HepG2 (cell line): Measurements from ENCODE around the gene AGBL3. TPM values are rescaled to one million over a fixed set of nuclear protein-coding genes. Genes with fewer than 3 reads are reported as not detected.

Experiments used
- ERF ChIP-seq: IDR thresholded peaks from 2 replicates; pipeline ENCODE4 v1.6.1; 2018; ENCODE audit warnings: missing biosample characterization, missing genetic modification reagents
- EZH2 ChIP-seq: conservative IDR thresholded peaks from 2 replicates; pipeline ENCODE4 v1.6.1; 2012; ENCODE audit warnings: mild to moderate bottlenecking, low read depth, low read length, moderate library complexity
- KLF13 ChIP-seq: sonication (generic); formaldehyde crosslinking; IDR thresholded peaks from 2 replicates; pipeline ENCODE4 v1.4.0; 2020; ENCODE audit warnings: mild to moderate bottlenecking, missing genetic modification reagents
- MTA1 ChIP-seq: sonication (generic); formaldehyde crosslinking; IDR thresholded peaks from 2 replicates; pipeline ENCODE4 v1.4.0; 2020; ENCODE audit warnings: missing genetic modification reagents, mild to moderate bottlenecking, borderline replicate concordance
- NFE2L2 ChIP-seq: fragments of 150-350 bp; IDR thresholded peaks from 2 replicates; pipeline ENCODE4 v1.6.1; 2014; ENCODE audit warnings: low read length
- SP2 ChIP-seq: sonication (generic); formaldehyde crosslinking; IDR thresholded peaks from 2 replicates; pipeline ENCODE4 v1.5.1; 2020; ENCODE audit warnings: mild to moderate bottlenecking, missing genetic modification reagents
- THYN1 ChIP-seq: sonication (generic); formaldehyde crosslinking; IDR thresholded peaks from 2 replicates; pipeline ENCODE4 v1.8.1; 2023; ENCODE audit warnings: low read depth, mild to moderate bottlenecking, moderate library complexity, missing genetic modification reagents, borderline replicate concordance
- TMF1 ChIP-seq: sonication (generic); formaldehyde crosslinking; IDR thresholded peaks from 2 replicates; pipeline ENCODE4 v1.8.1; 2022; ENCODE audit warnings: low read depth, missing genetic modification reagents
- ZBTB8A ChIP-seq: sonication (generic); formaldehyde crosslinking; IDR thresholded peaks from 2 replicates; pipeline ENCODE4 v1.4.0; 2020; ENCODE audit warnings: mild to moderate bottlenecking, low read depth, missing genetic modification reagents, borderline replicate concordance
- ZEB1 ChIP-seq: IDR thresholded peaks from 2 replicates; pipeline ENCODE4 v1.6.1; 2012; ENCODE audit warnings: mild to moderate bottlenecking, low read depth, inconsistent platforms; ENCODE audit not compliant: insufficient replicate concordance
- ZNF256 ChIP-seq: sonication (generic); formaldehyde crosslinking; conservative IDR thresholded peaks from 2 replicates; pipeline ENCODE4 v1.4.0; 2020; ENCODE audit warnings: missing genetic modification reagents
- ZNF296 ChIP-seq: sonication (generic); formaldehyde crosslinking; conservative IDR thresholded peaks from 2 replicates; pipeline ENCODE4 v1.5.0; 2020; ENCODE audit warnings: mild to moderate bottlenecking, missing genetic modification reagents
- ZNF350 ChIP-seq: sonication (generic); formaldehyde crosslinking; IDR thresholded peaks from 2 replicates; pipeline ENCODE4 v1.4.0; 2020; ENCODE audit warnings: mild to moderate bottlenecking, low read depth, missing genetic modification reagents, borderline replicate concordance
- ZNF446 ChIP-seq: sonication (generic); formaldehyde crosslinking; IDR thresholded peaks from 2 replicates; pipeline ENCODE4 v1.5.0; 2020; ENCODE audit warnings: mild to moderate bottlenecking, missing genetic modification reagents
- ZNF724P ChIP-seq: sonication (generic); formaldehyde crosslinking; IDR thresholded peaks from 2 replicates; pipeline ENCODE4 v1.8.0; 2022; ENCODE audit warnings: missing genetic modification reagents, borderline replicate concordance
- ZNF816 ChIP-seq: sonication (generic); formaldehyde crosslinking; IDR thresholded peaks from 2 replicates; pipeline ENCODE4 v1.8.0; 2022; ENCODE audit warnings: missing genetic modification reagents, mild to moderate bottlenecking, borderline replicate concordance
- polyA plus RNA-seq, 8 experiments: library from polyadenylated mRNA; depleted of rRNA in 3 of 8; stranded (reverse) in 7 of 8; unstranded in 1 of 8; fragments of >200 nt; fragmentation: Illumina TruSeq in 4 of 8; extraction: Trizol in 4 of 8; gene quantifications; 2 replicates each; pipeline versions ENCODE4 v1.2.1 to v1.2.3, GENCODE V29; 2011 to 2016; ENCODE audit warnings: low read depth in 4 of 8, missing spikeins in 1 of 8, mixed read lengths in 1 of 8; ENCODE audit not compliant: insufficient read depth in 1 of 8
- total RNA-seq, 5 experiments: library from RNA; depleted of rRNA; stranded (reverse); fragments of >200 nt; fragmentation: Illumina TruSeq; extraction: Trizol; gene quantifications; 2 replicates each; pipeline ENCODE4 v1.2.3, GENCODE V29; 2016; ENCODE audit warnings: low read depth in 1 of 5
- TF ChIP-seq, protein P1 (sequence below): fragments of 450-650 bp; IDR thresholded peaks from 2 replicates; pipeline ENCODE4 v1.6.1; 2017
- TF ChIP-seq, protein P2 (sequence below): sonication (generic); formaldehyde crosslinking; IDR thresholded peaks from 2 replicates; pipeline ENCODE4 v1.4.0; 2020; ENCODE audit warnings: missing genetic modification reagents; ENCODE audit errors: not compliant biosample characterization
- TF ChIP-seq, protein P3 (sequence below): sonication (generic); formaldehyde crosslinking; IDR thresholded peaks from 2 replicates; pipeline ENCODE4 v1.4.0; 2020; ENCODE audit warnings: missing genetic modification reagents
- TF ChIP-seq, protein P4 (sequence below): sonication (generic); formaldehyde crosslinking; IDR thresholded peaks from 2 replicates; pipeline ENCODE4 v1.4.0; 2020; ENCODE audit warnings: low read depth, mild to moderate bottlenecking, missing genetic modification reagents
- TF ChIP-seq, protein P5 (sequence below): sonication (generic); IDR thresholded peaks from 2 replicates; pipeline ENCODE4 v1.6.1; 2016; ENCODE audit warnings: low read depth, borderline replicate concordance

AGBL3 gene
- total and polyA plus RNA-seq, 2 of the 13 experiments (the other 11 are each of a cell fraction or from before 2014, with no cell fraction given), result 2.2 to 7.2 TPM

DNA sequence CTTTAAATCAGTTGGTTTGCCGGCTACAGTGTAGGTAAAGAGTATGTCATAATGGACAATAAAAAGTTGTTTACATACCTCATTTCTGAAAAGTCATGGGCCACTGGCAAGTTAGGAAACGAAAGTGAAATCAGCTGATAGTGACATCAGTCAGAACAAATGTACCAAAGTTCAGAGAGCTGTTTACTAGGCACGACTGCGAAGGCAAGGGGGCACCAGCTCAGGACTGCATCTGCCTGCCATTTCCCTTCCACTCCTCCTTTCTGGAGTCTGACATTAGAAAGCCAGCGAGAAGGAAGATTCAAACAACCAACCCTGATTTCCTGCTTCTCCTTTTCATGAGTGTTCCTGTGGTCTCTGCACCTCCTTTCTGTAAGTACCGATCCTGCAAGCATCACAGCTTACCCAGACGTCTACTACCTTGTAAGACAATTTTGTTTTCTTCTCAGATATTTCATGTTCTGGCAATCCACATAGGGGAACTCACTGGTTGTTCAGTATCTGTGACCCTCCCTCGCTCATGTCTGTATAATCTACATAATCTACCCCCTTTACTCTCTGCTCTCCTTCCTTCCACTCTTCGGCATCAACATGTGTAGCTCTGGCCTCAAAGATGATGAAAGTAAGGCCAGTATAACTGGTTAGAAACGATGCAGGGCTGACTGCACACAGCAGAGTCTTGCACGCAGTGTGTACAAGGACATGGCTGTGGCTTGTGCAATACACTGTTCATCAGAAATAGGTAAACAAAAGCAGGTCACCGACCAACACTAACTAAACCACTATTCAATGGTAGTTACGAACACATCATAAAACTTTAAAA lies 161.8 kb downstream of the AGBL3 start, which contains the start of gene TMEM140 (continued):
- TF ChIP-seq, protein P1, sequence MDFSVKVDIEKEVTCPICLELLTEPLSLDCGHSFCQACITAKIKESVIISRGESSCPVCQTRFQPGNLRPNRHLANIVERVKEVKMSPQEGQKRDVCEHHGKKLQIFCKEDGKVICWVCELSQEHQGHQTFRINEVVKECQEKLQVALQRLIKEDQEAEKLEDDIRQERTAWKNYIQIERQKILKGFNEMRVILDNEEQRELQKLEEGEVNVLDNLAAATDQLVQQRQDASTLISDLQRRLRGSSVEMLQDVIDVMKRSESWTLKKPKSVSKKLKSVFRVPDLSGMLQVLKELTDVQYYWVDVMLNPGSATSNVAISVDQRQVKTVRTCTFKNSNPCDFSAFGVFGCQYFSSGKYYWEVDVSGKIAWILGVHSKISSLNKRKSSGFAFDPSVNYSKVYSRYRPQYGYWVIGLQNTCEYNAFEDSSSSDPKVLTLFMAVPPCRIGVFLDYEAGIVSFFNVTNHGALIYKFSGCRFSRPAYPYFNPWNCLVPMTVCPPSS, result no peak
- TF ChIP-seq, protein P2, sequence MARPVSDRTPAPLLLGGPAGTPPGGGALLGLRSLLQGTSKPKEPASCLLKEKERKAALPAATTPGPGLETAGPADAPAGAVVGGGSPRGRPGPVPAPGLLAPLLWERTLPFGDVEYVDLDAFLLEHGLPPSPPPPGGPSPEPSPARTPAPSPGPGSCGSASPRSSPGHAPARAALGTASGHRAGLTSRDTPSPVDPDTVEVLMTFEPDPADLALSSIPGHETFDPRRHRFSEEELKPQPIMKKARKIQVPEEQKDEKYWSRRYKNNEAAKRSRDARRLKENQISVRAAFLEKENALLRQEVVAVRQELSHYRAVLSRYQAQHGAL, result no peak
- TF ChIP-seq THYN1 (CRISPR knock-in tag) (no peak), ZNF724P (no peak), ZBTB8A (CRISPR knock-in tag) (no peak), ZNF446 (CRISPR knock-in tag) (no peak), NFE2L2 (peak; percentile 59; the same call in 1 of the 2 replicates), ZNF256 (CRISPR knock-in tag) (no peak), ZEB1 (no peak), ZNF350 (CRISPR knock-in tag) (peak; percentile 67; the same call in 1 of the 2 replicates), TMF1 (no peak), EZH2 (no peak), ZNF816 (CRISPR knock-in tag) (peak; percentile 76; the same call in 1 of the 2 replicates), ERF (CRISPR knock-in tag) (peak; percentile 77; the same call in 1 of the 2 replicates), SP2 (CRISPR knock-in tag) (no peak), MTA1 (CRISPR knock-in tag) (no peak), ZNF296 (no peak), KLF13 (CRISPR knock-in tag) (no peak)
- TF ChIP-seq, protein P3, sequence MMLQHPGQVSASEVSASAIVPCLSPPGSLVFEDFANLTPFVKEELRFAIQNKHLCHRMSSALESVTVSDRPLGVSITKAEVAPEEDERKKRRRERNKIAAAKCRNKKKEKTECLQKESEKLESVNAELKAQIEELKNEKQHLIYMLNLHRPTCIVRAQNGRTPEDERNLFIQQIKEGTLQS, result peak; percentile 98
- TF ChIP-seq, protein P4, sequence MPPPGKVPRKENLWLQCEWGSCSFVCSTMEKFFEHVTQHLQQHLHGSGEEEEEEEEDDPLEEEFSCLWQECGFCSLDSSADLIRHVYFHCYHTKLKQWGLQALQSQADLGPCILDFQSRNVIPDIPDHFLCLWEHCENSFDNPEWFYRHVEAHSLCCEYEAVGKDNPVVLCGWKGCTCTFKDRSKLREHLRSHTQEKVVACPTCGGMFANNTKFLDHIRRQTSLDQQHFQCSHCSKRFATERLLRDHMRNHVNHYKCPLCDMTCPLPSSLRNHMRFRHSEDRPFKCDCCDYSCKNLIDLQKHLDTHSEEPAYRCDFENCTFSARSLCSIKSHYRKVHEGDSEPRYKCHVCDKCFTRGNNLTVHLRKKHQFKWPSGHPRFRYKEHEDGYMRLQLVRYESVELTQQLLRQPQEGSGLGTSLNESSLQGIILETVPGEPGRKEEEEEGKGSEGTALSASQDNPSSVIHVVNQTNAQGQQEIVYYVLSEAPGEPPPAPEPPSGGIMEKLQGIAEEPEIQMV (CRISPR knock-in tag), result 0 out of 2 replicates have a peak, but pooled peaks have one; percentile 46
- TF ChIP-seq, protein P5, sequence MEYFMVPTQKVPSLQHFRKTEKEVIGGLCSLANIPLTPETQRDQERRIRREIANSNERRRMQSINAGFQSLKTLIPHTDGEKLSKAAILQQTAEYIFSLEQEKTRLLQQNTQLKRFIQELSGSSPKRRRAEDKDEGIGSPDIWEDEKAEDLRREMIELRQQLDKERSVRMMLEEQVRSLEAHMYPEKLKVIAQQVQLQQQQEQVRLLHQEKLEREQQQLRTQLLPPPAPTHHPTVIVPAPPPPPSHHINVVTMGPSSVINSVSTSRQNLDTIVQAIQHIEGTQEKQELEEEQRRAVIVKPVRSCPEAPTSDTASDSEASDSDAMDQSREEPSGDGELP, result peak; percentile 100
